Measurements from ENCODE around the gene TMED9.

Gene TMED9

GRCh38 chr5:177607452-177608192 lies 15.6 kb downstream of the TMED9 start:
- TF ChIP-seq CTCF (IDR thresholded peaks at IDR 0.05; ENCODE audit: insufficient read depth, low read length, poor library complexity, severe bottlenecking), result peak; percentile 81
- Histone ChIP-seq H3K27me3 (replicated peaks; ENCODE audit: control insufficient read depth, insufficient read depth, low read length) (no peaks in the 10 kb centered on the region), H3K4me3 (replicated peaks; ENCODE audit: low read depth, low read length) (no peak overlapping the region), H3K36me3 (ENCODE audit: control insufficient read depth, insufficient read depth, low read length) (peaks cover 31% of the 10 kb centered on the region)
- peak; percentile 47 for DNase-seq (ENCODE audit: extremely low read depth, insufficient read length)

GRCh38 chr5:177608243-177609075 lies 16.5 kb downstream of the TMED9 start:
- H3K36me3 ChIP-seq (ENCODE audit: control insufficient read depth, insufficient read depth, low read length), result peaks cover 31% of the 10 kb centered on the region
- no peak for DNase-seq (ENCODE audit: extremely low read depth, insufficient read length)
- no peaks in the 10 kb centered on the region for H3K27me3 ChIP-seq (replicated peaks; ENCODE audit: control insufficient read depth, insufficient read depth, low read length)
- no peak for TF ChIP-seq CTCF (IDR thresholded peaks at IDR 0.05; ENCODE audit: insufficient read depth, low read length, poor library complexity, severe bottlenecking)
- H3K4me3 ChIP-seq (replicated peaks; ENCODE audit: low read depth, low read length), result no peak overlapping the region

- no peak for TF ChIP-seq CTCF (IDR thresholded peaks at IDR 0.05; ENCODE audit: insufficient read depth, low read length, poor library complexity, severe bottlenecking)
- no peak overlapping the region for H3K4me3 ChIP-seq (replicated peaks; ENCODE audit: low read depth, low read length)
- H3K36me3 ChIP-seq (ENCODE audit: control insufficient read depth, insufficient read depth, low read length), result peaks cover 31% of the 10 kb centered on the region
- DNase-seq (ENCODE audit: extremely low read depth, insufficient read length), result no peak
- H3K27me3 ChIP-seq (replicated peaks; ENCODE audit: control insufficient read depth, insufficient read depth, low read length), result no peaks in the 10 kb centered on the region
These were observed 17.4 kb downstream of the TMED9 start for GRCh38 chr5:177609076-177610059.

- no peaks in the 10 kb centered on the region for H3K27me3 ChIP-seq (replicated peaks; ENCODE audit: control insufficient read depth, insufficient read depth, low read length)
- no peak for DNase-seq (ENCODE audit: extremely low read depth, insufficient read length)
- H3K36me3 ChIP-seq (ENCODE audit: control insufficient read depth, insufficient read depth, low read length), result peaks cover 31% of the 10 kb centered on the region
- no peak for TF ChIP-seq CTCF (IDR thresholded peaks at IDR 0.05; ENCODE audit: insufficient read depth, low read length, poor library complexity, severe bottlenecking)
- H3K4me3 ChIP-seq (replicated peaks; ENCODE audit: low read depth, low read length), result no peak overlapping the region
These were observed 18.2 kb downstream of the TMED9 start for GRCh38 chr5:177610131-177610769.
